ENCODE data around the gene SNRPA.

DNA sequence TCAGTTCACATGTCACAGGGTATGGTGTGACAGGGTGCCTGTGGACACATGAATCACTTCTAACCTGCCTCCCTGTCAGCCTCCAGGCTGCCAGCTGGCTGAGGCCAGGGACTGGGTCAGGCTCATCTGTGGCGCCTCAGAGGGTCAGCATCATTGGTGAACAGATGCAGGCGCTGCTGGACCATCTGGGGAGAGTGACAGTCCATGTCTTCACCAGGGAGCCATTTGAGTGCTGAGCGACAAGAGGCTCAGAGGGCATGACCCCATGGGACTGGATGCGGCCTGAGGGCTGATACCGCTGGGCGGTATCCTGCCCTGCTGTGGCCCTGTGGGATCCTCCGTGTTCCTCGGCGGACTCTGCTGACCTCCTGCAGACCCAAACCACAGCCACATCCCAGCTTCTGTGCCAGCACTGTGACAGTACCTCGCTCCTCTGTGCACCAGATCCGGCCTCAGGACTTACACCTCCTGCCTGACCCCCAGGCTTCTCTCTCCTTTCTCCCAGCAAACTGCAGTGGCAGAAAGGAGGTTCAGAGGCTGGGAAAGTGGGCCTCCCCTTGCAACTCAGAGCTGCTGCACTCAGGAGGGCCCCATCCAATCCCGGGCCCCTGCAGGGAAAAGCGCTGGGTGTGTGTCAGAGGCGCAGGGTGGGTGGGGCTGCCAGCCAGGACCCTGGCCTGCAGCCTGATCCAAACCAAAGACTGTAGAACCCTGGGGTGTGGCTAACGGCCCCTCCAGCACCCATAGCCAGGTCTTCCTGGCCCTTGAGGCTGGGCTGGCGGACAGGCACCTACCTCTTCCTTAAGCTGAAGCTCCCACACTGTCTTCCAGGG is 10.9 kb upstream of the SNRPA start:
- no peak for TF ChIP-seq FOXA3 (CRISPR knock-in tag; IDR thresholded peaks at IDR 0.05)
- TF ChIP-seq POLR2AphosphoS5 (IDR thresholded peaks at IDR 0.05; ENCODE audit: low read depth, low read length) = no peak

Measured in HepG2 (cell line).